ENCODE results near the gene ENPP7. TPM values are rescaled to one million over a fixed set of nuclear protein-coding genes. Genes with fewer than 3 reads are reported as not detected.

The ENPP7 gene
- total RNA-seq, 4 donors from 2014 or later: not detected

DNA sequence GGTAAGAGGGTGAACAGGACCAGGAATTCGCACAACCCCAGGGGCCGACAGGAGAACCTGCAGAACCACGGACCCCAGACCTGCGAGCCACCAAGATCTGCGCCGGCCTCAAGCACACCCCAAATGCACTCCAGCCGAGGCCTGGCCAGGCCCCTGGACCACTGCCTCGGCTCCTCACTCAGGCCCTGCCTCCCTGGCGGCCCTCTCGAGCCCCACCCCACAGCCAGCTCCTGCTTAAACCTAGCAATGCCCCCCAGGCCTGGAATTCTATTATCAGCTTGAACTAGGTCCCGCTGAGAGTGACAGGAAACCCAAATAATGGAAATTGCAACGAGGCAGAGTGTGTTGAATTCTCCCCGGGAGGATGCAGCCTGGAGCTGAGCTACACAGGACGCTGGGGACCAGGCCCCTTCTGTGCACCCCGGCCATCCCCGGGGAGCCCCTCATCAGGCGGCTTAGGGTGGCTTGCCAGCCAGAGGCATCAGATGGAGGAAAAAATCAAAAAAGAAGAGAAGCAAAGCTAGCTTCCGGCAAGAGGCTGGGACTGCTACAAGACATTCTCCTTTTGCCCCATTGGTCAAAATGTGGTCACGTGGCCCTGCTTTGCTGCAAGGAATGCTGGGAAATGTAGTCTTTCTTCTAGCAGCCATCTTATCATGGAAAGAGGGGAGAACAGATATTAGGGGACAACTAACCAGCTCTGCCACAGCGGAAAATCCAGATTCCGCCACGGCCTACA is 2.4 kb upstream of the ENPP7 start:
- Histone ChIP-seq H3K27me3 (no peaks in the 10 kb centered on the region), H3K9me3 (no peaks in the 10 kb centered on the region), H3K4me3 (peak overlapping the region; percentile 24 to 29), H3K27ac (peak overlapping the region in 1 of 2 donors; percentile 3), H3K36me3 (no peaks in the 10 kb centered on the region), H3K4me1 (no peaks in the 10 kb centered on the region)
- no peak for TF ChIP-seq POLR2A (IDR thresholded peaks at IDR 0.05)
- TF ChIP-seq, protein P1, sequence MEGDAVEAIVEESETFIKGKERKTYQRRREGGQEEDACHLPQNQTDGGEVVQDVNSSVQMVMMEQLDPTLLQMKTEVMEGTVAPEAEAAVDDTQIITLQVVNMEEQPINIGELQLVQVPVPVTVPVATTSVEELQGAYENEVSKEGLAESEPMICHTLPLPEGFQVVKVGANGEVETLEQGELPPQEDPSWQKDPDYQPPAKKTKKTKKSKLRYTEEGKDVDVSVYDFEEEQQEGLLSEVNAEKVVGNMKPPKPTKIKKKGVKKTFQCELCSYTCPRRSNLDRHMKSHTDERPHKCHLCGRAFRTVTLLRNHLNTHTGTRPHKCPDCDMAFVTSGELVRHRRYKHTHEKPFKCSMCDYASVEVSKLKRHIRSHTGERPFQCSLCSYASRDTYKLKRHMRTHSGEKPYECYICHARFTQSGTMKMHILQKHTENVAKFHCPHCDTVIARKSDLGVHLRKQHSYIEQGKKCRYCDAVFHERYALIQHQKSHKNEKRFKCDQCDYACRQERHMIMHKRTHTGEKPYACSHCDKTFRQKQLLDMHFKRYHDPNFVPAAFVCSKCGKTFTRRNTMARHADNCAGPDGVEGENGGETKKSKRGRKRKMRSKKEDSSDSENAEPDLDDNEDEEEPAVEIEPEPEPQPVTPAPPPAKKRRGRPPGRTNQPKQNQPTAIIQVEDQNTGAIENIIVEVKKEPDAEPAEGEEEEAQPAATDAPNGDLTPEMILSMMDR (IDR thresholded peaks at IDR 0.05): no peak
- intact Hi-C loops (cut with DNase I; ENCODE audit: low total_unique reads): no loop called here
- peak; percentile 82 to 85 for DNase-seq

DNA sequence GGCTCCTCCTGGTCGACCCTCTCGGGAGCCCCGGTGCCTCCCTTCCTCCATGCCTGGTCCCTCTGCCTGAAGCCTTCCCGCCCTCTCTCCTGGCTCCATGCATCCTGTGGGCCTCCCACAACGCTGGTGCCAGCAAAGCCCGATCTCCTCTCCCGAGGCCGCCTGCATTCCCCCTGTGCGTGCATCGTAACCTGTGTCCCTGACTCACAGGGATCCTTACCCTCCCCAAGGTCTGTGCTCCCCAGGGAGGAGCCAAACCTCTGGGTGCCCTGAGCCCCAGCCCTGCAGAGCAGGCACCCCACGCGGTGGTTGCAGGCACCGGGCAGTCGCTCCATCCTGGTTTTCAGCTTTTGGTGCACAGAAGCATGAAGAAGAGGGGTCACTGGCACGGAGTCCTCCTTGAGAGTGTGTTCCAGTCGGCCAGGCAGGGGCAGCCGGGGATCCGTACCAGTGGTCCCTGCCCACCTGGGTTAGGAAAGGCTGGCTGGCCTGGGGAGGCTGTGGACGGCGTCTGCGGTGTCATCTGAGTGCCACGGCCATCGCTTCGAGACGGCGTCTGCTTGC is 1.8 kb upstream of the ENPP7 start:
- no peak for DNase-seq
- TF ChIP-seq POLR2A (IDR thresholded peaks at IDR 0.05): no peak
- TF ChIP-seq, protein P1 (IDR thresholded peaks at IDR 0.05): no peak
- Histone ChIP-seq H3K27me3 (no peaks in the 10 kb centered on the region), H3K36me3 (no peaks in the 10 kb centered on the region), H3K4me3 (no peak overlapping the region), H3K9me3 (no peaks in the 10 kb centered on the region), H3K4me1 (no peaks in the 10 kb centered on the region), H3K27ac (no peak overlapping the region)
- intact Hi-C loops (cut with DNase I; ENCODE audit: low total_unique reads): no loop called here

DNA sequence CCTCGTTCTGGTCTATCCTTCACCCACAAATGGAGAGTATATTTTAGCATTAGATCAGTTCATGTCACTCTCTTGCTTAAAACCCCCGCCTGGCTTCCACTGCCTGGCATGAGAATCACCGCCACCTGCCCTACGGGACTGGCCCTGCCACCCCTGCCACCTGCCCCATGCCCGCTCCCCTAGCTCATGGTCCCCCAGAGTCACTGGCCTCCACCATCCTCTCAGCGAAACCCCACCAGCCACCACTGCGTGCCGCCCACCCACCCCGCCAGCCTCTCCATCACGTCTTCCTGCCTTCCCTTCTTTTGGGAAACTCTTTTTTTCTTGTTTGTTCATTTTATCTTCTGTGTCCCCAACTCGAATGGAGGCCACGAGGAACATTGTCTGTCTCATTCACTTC is 982 bp upstream of the ENPP7 start:
- H3K9me3 ChIP-seq: no peaks in the 10 kb centered on the region
- no peaks in the 10 kb centered on the region for H3K27me3 ChIP-seq
- intact Hi-C loops (cut with DNase I; ENCODE audit: low total_unique reads): no loop called here
- DNase-seq: no peak
- no peak overlapping the region for H3K4me3 ChIP-seq
- H3K27ac ChIP-seq: no peak overlapping the region
- no peaks in the 10 kb centered on the region for H3K36me3 ChIP-seq
- H3K4me1 ChIP-seq: no peaks in the 10 kb centered on the region
- TF ChIP-seq POLR2A (IDR thresholded peaks at IDR 0.05): no peak
- TF ChIP-seq, protein P1 (IDR thresholded peaks at IDR 0.05): no peak

DNA sequence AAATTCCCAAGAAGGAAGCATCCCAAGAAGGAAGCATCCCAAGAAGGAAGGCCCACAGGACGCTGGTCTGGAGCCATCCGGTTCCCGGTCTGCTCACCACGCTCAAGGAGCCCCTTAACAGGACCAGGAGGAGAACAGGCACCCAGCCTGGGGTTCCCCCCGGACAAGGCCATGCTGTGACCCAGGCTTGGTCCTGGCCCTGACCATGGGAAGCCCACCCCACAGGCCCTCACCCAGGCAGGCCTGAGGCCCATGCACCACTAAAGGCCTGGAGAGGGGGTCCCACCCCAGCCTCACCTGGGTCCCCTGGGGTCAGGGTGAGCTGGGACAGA is 340 bp upstream of the ENPP7 start:
- Histone ChIP-seq H3K4me3 (no peak overlapping the region), H3K36me3 (no peaks in the 10 kb centered on the region), H3K27me3 (no peaks in the 10 kb centered on the region), H3K9me3 (no peaks in the 10 kb centered on the region), H3K4me1 (no peaks in the 10 kb centered on the region), H3K27ac (no peak overlapping the region)
- intact Hi-C loops (cut with DNase I; ENCODE audit: low total_unique reads): no loop called here
- no peak for DNase-seq
- TF ChIP-seq POLR2A (IDR thresholded peaks at IDR 0.05): no peak

DNA sequence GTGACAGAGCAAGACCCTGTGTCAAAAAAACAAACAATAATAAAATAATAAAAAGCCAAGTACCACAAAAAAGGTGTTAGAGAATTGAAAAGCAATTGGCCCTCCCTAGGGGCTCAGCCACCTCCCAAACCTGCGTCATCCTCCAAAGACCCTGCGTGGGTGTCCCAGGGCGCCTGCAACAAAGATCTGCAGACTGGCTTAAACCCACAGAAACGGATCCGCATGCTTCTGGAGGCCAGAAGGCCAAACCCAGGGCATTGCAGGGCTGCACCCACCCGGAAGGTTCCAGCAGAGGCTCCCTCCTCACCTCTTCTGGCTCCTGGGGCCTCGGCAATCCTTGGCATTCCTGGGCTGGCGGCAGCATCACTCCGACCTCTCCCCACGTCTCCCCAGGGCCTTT is 1.5 kb downstream of the ENPP7 start:
- no peaks in the 10 kb centered on the region for H3K4me1 ChIP-seq
- no peaks in the 10 kb centered on the region for H3K9me3 ChIP-seq
- no peak overlapping the region for H3K27ac ChIP-seq
- no peak for TF ChIP-seq POLR2A (IDR thresholded peaks at IDR 0.05)
- TF ChIP-seq, protein P1 (IDR thresholded peaks at IDR 0.05): no peak
- intact Hi-C loops (cut with DNase I; ENCODE audit: low total_unique reads): no loop called here
- no peaks in the 10 kb centered on the region for H3K27me3 ChIP-seq
- H3K36me3 ChIP-seq: no peaks in the 10 kb centered on the region
- DNase-seq: no peak
- no peak overlapping the region for H3K4me3 ChIP-seq

Measured in uterus (tissue), 4 donors.